H1 (cell line): ENCODE measurements around the gene KRT13. TPM values are rescaled to one million over a fixed set of nuclear protein-coding genes. Genes with fewer than 3 reads are reported as not detected.

ENCODE experiments used
- CTCF ChIA-PET: fragments of 300-600 bp; sonication (Branson Sonifier 250); formaldehyde crosslinking; loops from one replicate; lab custom pipeline; 2021; ENCODE audit not compliant: partially characterized antibody; lab: Charles Lee
- POLR2A ChIA-PET: fragments of 300-600 bp; sonication (Branson Sonifier 250); formaldehyde crosslinking; loops from one replicate; lab custom pipeline; 2021; ENCODE audit warnings: inconsistent platforms; ENCODE audit not compliant: partially characterized antibody; lab: Charles Lee
- DNase-seq, 2 experiments: peaks; one replicate each; pipeline versions ENCODE4 v3.0.0 to v3.0.0-alpha.2; 2010 to 2022; ENCODE audit warnings: low spot score in 2 of 2, low read depth in 1 of 2, mixed read lengths in 1 of 2
- FAIRE-seq: peaks from 2 replicates; lab custom pipeline; 2011; peaks lifted over from hg19 to GRCh38; lab: Jason Lieb, UNC
- H2AFZ ChIP-seq: 2 replicates; pipeline ENCODE4 v1.8.1; 2012; ENCODE audit warnings: low read length, inconsistent platforms
- H2AK5ac ChIP-seq: 2 replicates; pipeline ENCODE4 v1.6.1; 2013; ENCODE audit warnings: low read depth, low read length
- H2BK120ac ChIP-seq: replicated peaks from 2 replicates; pipeline ENCODE3; 2013; ENCODE audit warnings: low read depth, low read length, inconsistent platforms
- H2BK12ac ChIP-seq: 2 replicates; pipeline ENCODE4 v1.6.1; 2013; ENCODE audit warnings: low read depth, low read length
- H2BK15ac ChIP-seq: 2 replicates; pipeline ENCODE4 v1.6.1; 2013; ENCODE audit warnings: low read length
- H2BK20ac ChIP-seq: 2 replicates; pipeline ENCODE4 v1.6.1; 2013; ENCODE audit warnings: low read length
- H2BK5ac ChIP-seq: 2 replicates; pipeline ENCODE4 v1.6.1; 2013; ENCODE audit warnings: low read depth, low read length
- H3K14ac ChIP-seq: 2 replicates; pipeline ENCODE4 v1.6.1; 2013; ENCODE audit warnings: inconsistent platforms; ENCODE audit not compliant: insufficient read length
- H3K18ac ChIP-seq: 2 replicates; pipeline ENCODE4 v1.6.1; 2013; ENCODE audit warnings: low read length; ENCODE audit errors: extremely low read depth
- H3K23ac ChIP-seq: 2 replicates; pipeline ENCODE4 v1.6.1; 2013; ENCODE audit warnings: inconsistent platforms; ENCODE audit not compliant: insufficient read length
- H3K23me2 ChIP-seq: 2 replicates; pipeline ENCODE4 v1.6.1; 2013; ENCODE audit warnings: low read depth, low read length
- H3K27ac ChIP-seq: 2 replicates; pipeline ENCODE4 v1.6.1; 2011; ENCODE audit warnings: low read depth, low read length, inconsistent platforms
- H3K27me3 ChIP-seq, 4 experiments: replicated peaks in 1 of 4; 1 replicate in 1 of 4; 2 replicates in 3 of 4; pipeline versions ENCODE4 v1.6.1 to v1.8.1; 2011 to 2013; ENCODE audit warnings: low read length in 3 of 4, mild to moderate bottlenecking in 3 of 4, inconsistent platforms in 2 of 4, mixed read lengths in 2 of 4, moderate library complexity in 1 of 4; ENCODE audit not compliant: control insufficient read depth in 3 of 4, insufficient read depth in 3 of 4; ENCODE audit errors: extremely low read depth in 1 of 4
- H3K36me3 ChIP-seq, 4 experiments: 2 replicates each; pipeline versions ENCODE4 v1.6.1 to v1.8.1; 2011 to 2013; ENCODE audit warnings: mild to moderate bottlenecking in 4 of 4, low read length in 3 of 4, moderate library complexity in 2 of 4, control low read depth in 1 of 4, inconsistent platforms in 1 of 4; ENCODE audit not compliant: insufficient read depth in 4 of 4, control insufficient read depth in 2 of 4
- H3K4ac ChIP-seq: replicated peaks from 2 replicates; pipeline ENCODE3; 2013; ENCODE audit warnings: low read length, low read depth, mixed read lengths, inconsistent platforms; ENCODE audit not compliant: insufficient read length
- H3K4me1 ChIP-seq, 4 experiments: replicated peaks in 1 of 4; 1 replicate in 1 of 4; 2 replicates in 3 of 4; pipeline versions ENCODE4 v1.6.1 to v1.8.1; 2011 to 2013; ENCODE audit warnings: low read length in 3 of 4, inconsistent platforms in 2 of 4, mixed read lengths in 1 of 4; ENCODE audit not compliant: insufficient read depth in 4 of 4, control insufficient read depth in 3 of 4
- H3K4me2 ChIP-seq, 2 experiments: 2 replicates each; pipeline versions ENCODE4 v1.6.1 to v1.8.1; 2011 to 2013; ENCODE audit warnings: low read depth in 2 of 2, low read length in 2 of 2, control low read depth in 1 of 2, inconsistent platforms in 1 of 2, mild to moderate bottlenecking in 1 of 2; ENCODE audit not compliant: insufficient read depth in 1 of 2
- H3K4me3 ChIP-seq, 4 experiments: fragments of 200-600, 300-600 bp in 1 of 4; sonication (generic), shearing (Covaris generic), sonication (Bioruptor Twin) in 1 of 4; 2 replicates each; pipeline versions ENCODE4 v1.5.1 to v1.8.1; 2011 to 2016; ENCODE audit warnings: low read length in 4 of 4, low read depth in 3 of 4, control low read depth in 2 of 4, inconsistent platforms in 2 of 4, mild to moderate bottlenecking in 2 of 4, mixed read lengths in 1 of 4, moderate library complexity in 1 of 4; ENCODE audit not compliant: insufficient read depth in 2 of 4; ENCODE audit errors: extremely low read depth in 1 of 4
- H3K56ac ChIP-seq: replicated peaks from 2 replicates; pipeline ENCODE3; 2013; ENCODE audit warnings: low read depth, mild to moderate bottlenecking, mixed read lengths, low read length, inconsistent platforms; ENCODE audit not compliant: insufficient read length
- H3K79me1 ChIP-seq: 2 replicates; pipeline ENCODE4 v1.6.1; 2013; ENCODE audit warnings: low read depth, low read length, control low read depth
- H3K79me2 ChIP-seq, 2 experiments: 2 replicates each; pipeline versions ENCODE4 v1.6.1 to v1.8.1; 2012 to 2013; ENCODE audit warnings: low read length in 2 of 2, mild to moderate bottlenecking in 2 of 2, inconsistent platforms in 1 of 2; ENCODE audit not compliant: insufficient read depth in 2 of 2, control insufficient read depth in 1 of 2
- H3K9ac ChIP-seq, 4 experiments: replicated peaks in 1 of 4; 1 replicate in 1 of 4; 2 replicates in 3 of 4; pipeline versions ENCODE4 v1.6.1 to v1.8.1; 2011 to 2013; ENCODE audit warnings: low read depth in 3 of 4, low read length in 3 of 4, control low read depth in 2 of 4, mild to moderate bottlenecking in 2 of 4, moderate library complexity in 2 of 4, inconsistent platforms in 1 of 4; ENCODE audit errors: extremely low read depth in 1 of 4
- H3K9me3 ChIP-seq, 2 experiments: 2 replicates each; pipeline versions ENCODE4 v1.6.1 to v1.8.1; 2012 to 2013; ENCODE audit warnings: mild to moderate bottlenecking in 2 of 2, moderate library complexity in 2 of 2, control low read depth in 1 of 2, inconsistent platforms in 1 of 2, low read depth in 1 of 2, low read length in 1 of 2, mixed read lengths in 1 of 2; ENCODE audit not compliant: insufficient read depth in 2 of 2
- H4K20me1 ChIP-seq, 2 experiments: replicated peaks in 1 of 2; 2 replicates each; pipeline versions ENCODE3 to v1.8.1; 2011 to 2013; ENCODE audit warnings: inconsistent platforms in 2 of 2, low read length in 2 of 2, mild to moderate bottlenecking in 1 of 2; ENCODE audit not compliant: insufficient read depth in 2 of 2, control insufficient read depth in 1 of 2
- H4K5ac ChIP-seq: 2 replicates; pipeline ENCODE4 v1.6.1; 2013; ENCODE audit warnings: low read length, low read depth, mixed read lengths, inconsistent platforms; ENCODE audit not compliant: insufficient read length
- H4K8ac ChIP-seq: 2 replicates; pipeline ENCODE4 v1.8.0; 2013; ENCODE audit warnings: mild to moderate bottlenecking, moderate library complexity, low read length, inconsistent platforms; ENCODE audit not compliant: insufficient read depth; ENCODE audit errors: extremely low read depth
- H4K91ac ChIP-seq: replicated peaks from 2 replicates; pipeline ENCODE3; 2013; ENCODE audit warnings: low read length, mixed read lengths, inconsistent platforms; ENCODE audit not compliant: insufficient read length
- BRCA1 ChIP-seq: IDR thresholded peaks from 2 replicates; pipeline ENCODE4 v1.6.1; 2012; ENCODE audit warnings: low read depth, low read length, improper control_type of control experiment
- CBX8 ChIP-seq: fragments of 300-800, 300-1000 bp; sonication (generic); IDR thresholded peaks from 2 replicates; pipeline ENCODE4 v1.7.1; 2016; ENCODE audit warnings: low read depth, low read length, borderline replicate concordance
- HDAC2 ChIP-seq, 2 experiments: fragments of 300-600 bp in 1 of 2; sonication (generic) in 1 of 2; IDR thresholded peaks; 2 replicates each; pipeline ENCODE4 v1.6.1; 2011 to 2012; ENCODE audit warnings: low read depth in 2 of 2, low read length in 2 of 2, mild to moderate bottlenecking in 2 of 2, moderate library complexity in 2 of 2, borderline replicate concordance in 1 of 2, inconsistent platforms in 1 of 2
- JUN ChIP-seq: IDR thresholded peaks from 2 replicates; pipeline ENCODE4 v1.6.1; 2011; ENCODE audit warnings: low read depth, mild to moderate bottlenecking, improper control_type of control experiment, low read length
- JUND ChIP-seq: IDR thresholded peaks from 2 replicates; pipeline ENCODE4 v1.6.1; 2011; ENCODE audit warnings: mild to moderate bottlenecking, improper control_type of control experiment, low read length
- MAFK ChIP-seq: IDR thresholded peaks from 2 replicates; pipeline ENCODE4 v1.6.1; 2012; ENCODE audit warnings: low read depth, mild to moderate bottlenecking, improper control_type of control experiment, low read length
- MAX ChIP-seq: IDR thresholded peaks from 2 replicates; pipeline ENCODE4 v1.6.1; 2012; ENCODE audit warnings: inconsistent platforms
- PHF8 ChIP-seq: fragments of 200-600 bp; sonication (generic); conservative IDR thresholded peaks from 2 replicates; pipeline ENCODE4 v1.7.1; 2012; ENCODE audit warnings: low read depth, mild to moderate bottlenecking, inconsistent platforms, low read length, moderate library complexity
- POLR2AphosphoS5 ChIP-seq: IDR thresholded peaks from 2 replicates; pipeline ENCODE4 v1.6.1; 2011; ENCODE audit warnings: low read depth, low read length
- POU5F1 ChIP-seq: IDR thresholded peaks from 2 replicates; pipeline ENCODE4 v1.6.1; 2011; ENCODE audit warnings: low read depth, mild to moderate bottlenecking, low read length, moderate library complexity
- RFX5 ChIP-seq: IDR thresholded peaks from 2 replicates; pipeline ENCODE4 v1.6.1; 2011; ENCODE audit warnings: low read depth, low read length, improper control_type of control experiment, borderline replicate concordance
- SIN3A ChIP-seq, 2 experiments: IDR thresholded peaks in 1 of 2; conservative IDR thresholded peaks in 1 of 2; 2 replicates each; pipeline ENCODE4 v1.6.1; 2011 to 2012; ENCODE audit warnings: low read length in 2 of 2, improper control_type of control experiment in 1 of 2, low read depth in 1 of 2, mild to moderate bottlenecking in 1 of 2
- SP1 ChIP-seq: IDR thresholded peaks from 2 replicates; pipeline ENCODE4 v1.6.1; 2011; ENCODE audit warnings: low read depth, low read length
- SP2 ChIP-seq: IDR thresholded peaks from 2 replicates; pipeline ENCODE4 v1.6.1; 2012; ENCODE audit warnings: mild to moderate bottlenecking, low read length, inconsistent platforms
- SP4 ChIP-seq: IDR thresholded peaks from 2 replicates; pipeline ENCODE4 v1.6.1; 2012; ENCODE audit warnings: low read length, inconsistent platforms
- WGBS, 2 experiments: shearing (Covaris generic) in 1 of 2; methylation state at CpG; one replicate each; pipeline versions ENCODE4 v1.1.6 to v1.1.7; 2013 to 2015; ENCODE audit warnings: low lambda C conversion rate in 2 of 2, mixed read lengths in 2 of 2, inconsistent platforms in 1 of 2, low coverage in 1 of 2, missing lambda C conversion rate in 1 of 2; ENCODE audit not compliant: insufficient replicate concordance in 2 of 2, insufficient coverage in 1 of 2, insufficient read length in 1 of 2; ENCODE audit errors: extremely low coverage in 1 of 2, missing lambda C conversion rate in 1 of 2; 5-methylcytosine and 5-hydroxymethylcytosine counted together
- polyA plus RNA-seq, 7 experiments: library from polyadenylated mRNA; depleted of rRNA in 3 of 7; stranded (reverse) in 5 of 7; unstranded in 2 of 7; fragments of >200 nt in 5 of 7; fragments of 200-250 nt in 2 of 7; gene quantifications; 1 replicate in 5 of 7; 2 replicates in 1 of 7; 4 replicates in 1 of 7; pipeline versions ENCODE4 v1.2.1 to v1.2.3, GENCODE V29; 2011 to 2013; ENCODE audit warnings: missing spikeins in 2 of 7, mixed read lengths in 2 of 7
- total RNA-seq: library from RNA; stranded (reverse); fragmentation: NEBNext Ultra II Directional; extraction: Animal tissue kit (Norgen Biotek cat#: 25700); gene quantifications from 2 replicates; pipeline ENCODE4 v1.2.1, GENCODE V29; 2021

The KRT13 gene
- total and polyA plus RNA-seq, 2 of the 8 experiments (the other 6 are each of a cell fraction or from before 2014, with no cell fraction given) = 0.09 TPM; not detected in 1

GRCh38 chr17:41475421-41475820 is 30.0 kb downstream of the KRT13 start:
- Histone ChIP-seq H3K79me2 (no peaks in the 10 kb centered on the region), H3K36me3 (no peaks in the 10 kb centered on the region), H3K4ac (no peak overlapping the region), H2BK120ac (no peak overlapping the region), H2BK12ac (no peak overlapping the region), H2BK15ac (no peak overlapping the region), H3K18ac (no peak overlapping the region), H2AFZ (no peak overlapping the region), H2BK20ac (no peak overlapping the region), H3K23ac (no peak overlapping the region), H3K4me1 (no peaks in the 10 kb centered on the region), H4K8ac (no peak overlapping the region), H3K4me2 (no peak overlapping the region), H4K20me1 (no peaks in the 10 kb centered on the region), H3K14ac (no peak overlapping the region), H3K27ac (no peak overlapping the region), H3K23me2 (no peaks in the 10 kb centered on the region), H2AK5ac (no peak overlapping the region), H3K79me1 (no peaks in the 10 kb centered on the region), H4K91ac (no peak overlapping the region), H3K27me3 (no peaks in the 10 kb centered on the region; a peak in 2 of 7 replicates), H4K5ac (no peak overlapping the region), H2BK5ac (no peak overlapping the region), H3K56ac (no peak overlapping the region), H3K9ac (no peak overlapping the region), H3K9me3 (no peaks in the 10 kb centered on the region), H3K4me3 (no peak overlapping the region)
- no peak for FAIRE-seq
- ChIA-PET POLR2A (interaction anchor here (1.1 kb wide), 1 partner anchor 214 kb away, joined by 4 read pairs; no protein-coding TSS in a partner anchor), CTCF (interaction anchor here (1.2 to 2.0 kb wide), 2 partner anchors 12 to 58 kb away, joined by 3 to 4 read pairs; no protein-coding TSS in a partner anchor)
- DNase-seq = no peak
- 85% methylated on average over 4 of the region's 4 CpGs; no CpG with 5 or more reads in 1 of the 2 experiments for WGBS, 2 experiments
- TF ChIP-seq SP2 (no peak), SIN3A (conservative IDR thresholded peaks at IDR 0.05 in 1 of 2, IDR thresholded peaks at IDR 0.05 in 1 of 2; ENCODE audit: low read depth in 1 of 2, low read length in 2 of 2) (no peak), BRCA1 (no peak), RFX5 (no peak), POU5F1 (no peak), MAFK (no peak), CBX8 (no peak), SP4 (no peak), SP1 (no peak), JUND (no peak), POLR2AphosphoS5 (no peak), JUN (no peak), HDAC2 (IDR thresholded peaks at IDR 0.05; ENCODE audit: borderline replicate concordance in 1 of 2, low read depth in 2 of 2, low read length in 2 of 2) (no peak), MAX (no peak), PHF8 (no peak)
